ENCODE results near the gene SLC25A1. TPM values are rescaled to one million over a fixed set of nuclear protein-coding genes. Genes with fewer than 3 reads are reported as not detected.

Gene SLC25A1
- total and polyA plus RNA-seq, 2 of the 8 experiments (the other 6 are each of a cell fraction or from before 2014, with no cell fraction given), result 110 to 148 TPM

DNA sequence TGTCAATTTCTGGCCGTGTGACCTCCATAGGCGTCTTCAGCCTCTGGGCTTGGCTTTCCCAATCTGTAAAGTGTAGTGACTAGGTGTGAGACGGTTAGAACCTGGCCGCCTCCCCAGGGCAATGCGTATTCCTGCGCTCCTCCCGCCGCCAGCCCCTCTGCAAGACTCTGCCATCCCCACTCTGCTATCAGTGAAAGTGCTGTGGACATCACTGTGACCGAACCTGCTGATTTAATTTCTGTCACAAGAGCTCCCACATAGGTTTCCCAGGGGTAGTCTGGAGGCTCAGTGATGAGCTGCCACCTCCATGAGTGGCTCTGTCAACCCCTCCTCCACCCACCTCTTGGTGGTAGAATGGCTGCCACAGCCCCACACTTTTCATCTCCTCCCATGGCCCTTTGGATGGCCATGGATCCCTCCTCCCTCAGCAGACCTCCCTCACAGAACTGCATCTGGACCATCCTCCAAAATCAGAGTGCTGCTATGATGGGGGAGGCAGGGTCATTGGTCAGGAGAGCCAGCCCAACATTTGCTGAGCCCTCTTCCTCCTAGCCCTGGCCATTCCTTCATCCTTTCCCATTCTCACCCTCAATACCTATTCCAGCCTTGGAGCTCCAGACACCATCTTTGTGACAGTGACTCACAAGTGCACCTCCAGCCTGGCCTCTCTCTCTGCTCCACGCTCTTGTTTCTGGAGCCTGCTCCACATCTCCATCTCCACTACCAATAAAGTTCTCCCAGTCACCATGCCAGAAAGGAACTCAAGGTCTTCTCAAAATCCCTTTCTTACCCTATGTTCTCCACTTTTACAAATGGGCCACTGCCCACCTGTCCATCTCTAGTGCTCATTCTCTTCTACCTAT is 27.0 kb downstream of the SLC25A1 start:
- Histone ChIP-seq H3K4me1 (replicated peaks in 1 of 4; ENCODE audit: control insufficient read depth in 3 of 4, insufficient read depth in 4 of 4, low read length in 3 of 4) (peaks cover 0 to 7% (median 5%) of the 10 kb centered on the region in 4 experiments; a peak in 5 of 7 replicates), H2BK15ac (ENCODE audit: low read length) (no peak overlapping the region), H3K23ac (ENCODE audit: insufficient read length) (no peak overlapping the region), H3K79me1 (ENCODE audit: low read depth, low read length) (no peaks in the 10 kb centered on the region), H4K20me1 (replicated peaks in 1 of 2; ENCODE audit: control insufficient read depth in 1 of 2, insufficient read depth in 2 of 2, low read length in 2 of 2) (peaks cover 2 to 12% of the 10 kb centered on the region in 2 experiments), H3K4me2 (ENCODE audit: insufficient read depth in 1 of 2, low read depth in 2 of 2, low read length in 2 of 2) (peak overlapping the region in 1 of 2 experiments; percentile 40; a peak in 1 of 4 replicates), H3K27me3 (replicated peaks in 1 of 4; ENCODE audit: control insufficient read depth in 3 of 4, extremely low read depth in 1 of 4, insufficient read depth in 3 of 4, low read length in 3 of 4) (peaks cover 52 to 70% (median 63%) of the 10 kb centered on the region in 4 experiments), H3K9ac (replicated peaks in 1 of 4; ENCODE audit: extremely low read depth in 1 of 4, low read depth in 3 of 4, low read length in 3 of 4) (no peak overlapping the region), H3K9me3 (ENCODE audit: insufficient read depth in 2 of 2, low read depth in 1 of 2, low read length in 1 of 2) (0 out of 4 replicates have a peak, but pooled peaks cover 0 to 6% of the 10 kb centered on the region in 2 experiments), H3K18ac (ENCODE audit: extremely low read depth, low read length) (no peak overlapping the region), H2BK12ac (ENCODE audit: low read depth, low read length) (no peak overlapping the region), H3K27ac (ENCODE audit: low read depth, low read length) (no peak overlapping the region), H3K4ac (replicated peaks; ENCODE audit: insufficient read length, low read depth, low read length) (no peak overlapping the region), H3K14ac (ENCODE audit: insufficient read length) (no peak overlapping the region), H2BK5ac (ENCODE audit: low read depth, low read length) (no peak overlapping the region), H3K36me3 (ENCODE audit: control insufficient read depth in 2 of 4, insufficient read depth in 4 of 4, low read length in 3 of 4) (peaks cover 0 to 12% (median 0%) of the 10 kb centered on the region in 4 experiments; a peak in 1 of 8 replicates), H3K23me2 (ENCODE audit: low read depth, low read length) (peaks cover 7% of the 10 kb centered on the region; the same call in 1 of the 2 replicates), H3K79me2 (ENCODE audit: control insufficient read depth in 1 of 2, insufficient read depth in 2 of 2, low read length in 2 of 2) (no peaks in the 10 kb centered on the region), H4K5ac (ENCODE audit: insufficient read length, low read depth, low read length) (no peak overlapping the region), H2BK20ac (ENCODE audit: low read length) (no peak overlapping the region), H2BK120ac (replicated peaks; ENCODE audit: low read depth, low read length) (no peak overlapping the region), H3K56ac (replicated peaks; ENCODE audit: insufficient read length, low read depth, low read length) (no peak overlapping the region), H3K4me3 (ENCODE audit: extremely low read depth in 1 of 4, insufficient read depth in 2 of 4, low read depth in 3 of 4, low read length in 4 of 4) (no peak overlapping the region), H2AK5ac (ENCODE audit: low read depth, low read length) (no peak overlapping the region), H4K8ac (ENCODE audit: extremely low read depth, insufficient read depth, low read length) (no peak overlapping the region), H2AFZ (ENCODE audit: low read length) (no peak overlapping the region), H4K91ac (replicated peaks; ENCODE audit: insufficient read length, low read length) (no peak overlapping the region)
- WGBS, 2 experiments (ENCODE audit: extremely low coverage in 1 of 2, insufficient coverage in 1 of 2, insufficient read length in 1 of 2, insufficient replicate concordance in 2 of 2, low coverage in 1 of 2, low lambda C conversion rate in 2 of 2, missing lambda C conversion rate in 1 of 2), result 60% methylated on average over 9 of the region's 10 CpGs; no CpG with 5 or more reads in 1 of the 2 experiments
- POLR2A ChIA-PET (ENCODE audit: partially characterized antibody), result no interaction called here
- TF ChIP-seq SUZ12 (IDR thresholded peaks at IDR 0.05; ENCODE audit: low read length) (peak; percentile 63; the same call in 1 of the 2 replicates), SP1 (IDR thresholded peaks at IDR 0.05; ENCODE audit: low read depth, low read length) (no peak), KDM1A (IDR thresholded peaks at IDR 0.05; ENCODE audit: borderline replicate concordance, low read length) (peak; percentile 81; the same call in 1 of the 2 replicates)
- no peak for DNase-seq (ENCODE audit: low read depth in 1 of 2, low spot score in 2 of 2)
- CTCF ChIA-PET (ENCODE audit: partially characterized antibody), result interaction anchor here (0.7 to 1.3 kb wide), 2 partner anchors 17 to 1295 kb away, joined by 3 to 6 read pairs; no protein-coding TSS in a partner anchor
- no peak for FAIRE-seq

Data from H1 (cell line).